Ramos (cell line): Measurements from ENCODE around the gene NSA2.

Experiments used
- in situ Hi-C: fragments of 300-500 bp; cut with MboI; formaldehyde crosslinking; loops from one replicate; pipeline ENCODE4 v1.14.3; 2022; ENCODE audit warnings: low sequenced_read_pairs; ENCODE audit not compliant: unreplicated experiment

NSA2 gene

GRCh38 chr5:74801941-74802340 lies 34.9 kb downstream of the NSA2 start:
- in situ Hi-C loops: no loop called here

- in situ Hi-C loops: no loop called here
These were observed 43.9 kb downstream of the NSA2 start for GRCh38 chr5:74810915-74811314.

- in situ Hi-C loops: no loop called here
These were observed 49.8 kb downstream of the NSA2 start for GRCh38 chr5:74816875-74817274.

- in situ Hi-C loops: no loop called here
These were observed 55.2 kb downstream of the NSA2 start for GRCh38 chr5:74822288-74822687.

GRCh38 chr5:74829413-74829812 lies 62.4 kb downstream of the NSA2 start:
- in situ Hi-C loops: no loop called here
